B cell (primary cell): ENCODE data around the gene PAXIP1. TPM values are rescaled to one million over a fixed set of nuclear protein-coding genes. Genes with fewer than 3 reads are reported as not detected.
"Not testable (repeated sequence)": the region's sequence is repeated elsewhere in the genome, so short reads cannot be mapped to it uniquely, and the experiment has no call there.

Experiments used
- ATAC-seq: fragments of 200-7000 bp; cut with Tn5 transposase; one replicate; pipeline ENCODE4 v1.10.0; 2021; ENCODE audit warnings: low read depth, mild to moderate bottlenecking, moderate number of reproducible peaks, moderate library complexity
- CTCF ChIA-PET: fragments of 350-600 bp; sonication (Branson Sonifier 250); formaldehyde crosslinking; loops from one replicate; lab custom pipeline; 2021; ENCODE audit warnings: antibody characterized with exemption, inconsistent platforms; lab: Charles Lee
- POLR2A ChIA-PET: fragments of 350-600 bp; sonication (Branson Sonifier 250); formaldehyde crosslinking; loops from one replicate; lab custom pipeline; 2021; ENCODE audit warnings: antibody characterized with exemption; lab: Charles Lee
- DNase-seq: peaks from one replicate; pipeline ENCODE4 v3.0.0; 2013
- H2AFZ ChIP-seq: 2 replicates; pipeline ENCODE4 v1.6.1; 2012; ENCODE audit warnings: mild to moderate bottlenecking, low read depth, low read length; ENCODE audit not compliant: insufficient read depth, poor library complexity, severe bottlenecking
- H3K27ac ChIP-seq, 2 donors: 1 replicate in 1 of 2; 2 replicates in 1 of 2; pipeline ENCODE4 v1.5.1; 2012 to 2013; ENCODE audit warnings: low read length in 2 of 2, mild to moderate bottlenecking in 2 of 2, moderate library complexity in 1 of 2
- H3K27me3 ChIP-seq, 4 experiments: fragments of 200-600 bp in 1 of 4; sonication (generic) in 1 of 4; replicated peaks in 1 of 4; 1 replicate in 2 of 4; 2 replicates in 2 of 4; pipeline versions ENCODE4 v1.6.1 to v1.7.0; 2013 to 2016; ENCODE audit warnings: low read length in 3 of 4, mild to moderate bottlenecking in 2 of 4, mixed read lengths in 1 of 4, moderate library complexity in 1 of 4; ENCODE audit not compliant: insufficient read depth in 4 of 4, control insufficient read depth in 3 of 4; ENCODE audit errors: control extremely low read depth in 1 of 4
- H3K36me3 ChIP-seq, 2 experiments: replicated peaks in 1 of 2; 1 replicate in 1 of 2; 2 replicates in 1 of 2; pipeline versions ENCODE4 v1.6.1 to v1.7.1; 2013; ENCODE audit warnings: low read length in 1 of 2; ENCODE audit not compliant: insufficient read depth in 2 of 2, control insufficient read depth in 1 of 2; ENCODE audit errors: control extremely low read depth in 1 of 2, extremely low read depth in 1 of 2
- H3K4me1 ChIP-seq, 2 donors: fragments of 200-600 bp in 1 of 2; sonication (generic) in 1 of 2; 1 replicate in 1 of 2; 2 replicates in 1 of 2; pipeline versions ENCODE4 v1.5.1 to v1.6.1; 2013 to 2017; ENCODE audit warnings: low read length in 2 of 2; ENCODE audit not compliant: control insufficient read depth in 2 of 2, insufficient read depth in 2 of 2
- H3K4me2 ChIP-seq: replicated peaks from 2 replicates; pipeline ENCODE3; 2012; ENCODE audit warnings: mild to moderate bottlenecking, low read depth, low read length; ENCODE audit not compliant: poor library complexity, severe bottlenecking
- H3K4me3 ChIP-seq, 5 experiments: fragments of 200-600 bp in 1 of 5; sonication (generic) in 1 of 5; 1 replicate in 3 of 5; 2 replicates in 2 of 5; pipeline versions ENCODE4 v1.5.1 to v1.7.0; 2011 to 2016; ENCODE audit warnings: low read length in 4 of 5, mild to moderate bottlenecking in 4 of 5, low read depth in 2 of 5, control low read depth in 1 of 5, moderate library complexity in 1 of 5; ENCODE audit not compliant: insufficient read depth in 1 of 5; ENCODE audit errors: control extremely low read depth in 1 of 5, extremely low read depth in 1 of 5
- H3K79me2 ChIP-seq: fragments of 200-600 bp; sonication (generic); one replicate; pipeline ENCODE4 v1.6.0; 2016; ENCODE audit warnings: low read length; ENCODE audit not compliant: control insufficient read depth, insufficient read depth
- H3K9ac ChIP-seq: fragments of 200-600 bp; sonication (generic); 2 replicates; pipeline ENCODE4 v1.6.1; 2017; ENCODE audit warnings: mild to moderate bottlenecking, low read length, moderate library complexity
- H3K9me3 ChIP-seq, 3 donors: one replicate each; pipeline versions ENCODE4 v1.6.1 to v1.7.1; 2013; ENCODE audit warnings: low read length in 2 of 3; ENCODE audit not compliant: control insufficient read depth in 2 of 3, insufficient read depth in 1 of 3; ENCODE audit errors: control extremely low read depth in 1 of 3
- H4K20me1 ChIP-seq: 2 replicates; pipeline ENCODE4 v1.6.0; 2012; ENCODE audit warnings: mild to moderate bottlenecking, low read length; ENCODE audit not compliant: insufficient read depth, control insufficient read depth, poor library complexity, severe bottlenecking
- H3K27ac Mint-ChIP-seq: one replicate; pipeline ENCODE4 v1.8.0; 2021; ENCODE audit warnings: mixed read lengths
- H3K27me3 Mint-ChIP-seq: one replicate; pipeline ENCODE4 v1.8.0; 2021; ENCODE audit warnings: mixed read lengths
- H3K4me1 Mint-ChIP-seq: one replicate; pipeline ENCODE4 v1.8.0; 2021; ENCODE audit warnings: mixed read lengths
- H3K4me3 Mint-ChIP-seq: one replicate; pipeline ENCODE4 v1.8.0; 2021; ENCODE audit warnings: mixed read lengths
- H3K9me3 Mint-ChIP-seq: one replicate; pipeline ENCODE4 v1.8.0; 2022; ENCODE audit warnings: mixed read lengths; ENCODE audit not compliant: insufficient read depth
- EZH2 ChIP-seq: IDR thresholded peaks from 2 replicates; pipeline ENCODE4 v1.6.1; 2012; ENCODE audit warnings: borderline replicate concordance, low read depth, mild to moderate bottlenecking, moderate library complexity, low read length; ENCODE audit not compliant: insufficient read depth, poor library complexity, severe bottlenecking
- WGBS: methylation state at CpG from one replicate; pipeline ENCODE4 v1.1.5; 2013; ENCODE audit warnings: missing lambda C conversion rate; ENCODE audit not compliant: insufficient coverage; 5-methylcytosine and 5-hydroxymethylcytosine counted together
- intact Hi-C: fragments of 100-400 bp; cut with micrococcal nuclease; formaldehyde crosslinking; loops from one replicate; pipeline ENCODE4 v1.10.0; 2022
- polyA plus RNA-seq: library from polyadenylated mRNA; depleted of rRNA; stranded (reverse); fragments of >200 nt; gene quantifications from 2 replicates; pipeline ENCODE4 v1.2.3, GENCODE V29; 2012
- total RNA-seq, 2 donors: library from RNA; stranded (reverse); fragments of 120-200 nt in 1 of 2; gene quantifications; 1 replicate in 1 of 2; 2 replicates in 1 of 2; pipeline versions ENCODE4 v1.2.3 to v1.2.4, GENCODE V29; 2013 to 2022
- TF ChIP-seq, protein P1 (sequence below): fragments of 200-600 bp; IDR thresholded peaks from one replicate; pipeline ENCODE4 v1.8.0; 2022; ENCODE audit warnings: antibody characterized with exemption, mild to moderate bottlenecking

Gene PAXIP1
- total and polyA plus RNA-seq, 2 donors (not counting 1 experiment from before 2014, with no cell fraction given) = 9.2 to 18.5 TPM

DNA sequence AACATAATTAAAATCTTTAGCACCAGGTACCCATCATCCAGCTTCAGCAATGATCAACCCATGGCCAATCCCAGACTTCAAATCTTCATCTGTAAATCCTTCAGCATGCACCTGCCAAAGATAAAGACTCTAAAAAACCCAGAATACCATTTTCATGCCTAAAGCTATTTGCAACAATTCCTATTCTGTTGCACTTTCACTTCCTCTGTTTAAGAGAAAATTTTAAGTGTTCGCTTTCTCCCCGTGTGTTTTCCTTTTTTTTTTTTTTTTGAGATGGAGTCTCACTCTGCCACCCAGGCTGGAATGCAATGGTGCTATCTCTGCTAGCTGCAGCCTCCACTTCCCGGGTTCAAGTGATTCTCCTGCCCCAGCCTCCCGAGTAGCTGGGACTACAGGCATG is 35.4 kb upstream of the PAXIP1 start:
- Histone ChIP-seq H3K36me3 (no peaks in the 10 kb centered on the region), H3K9me3 (peaks cover 0 to 12% (median 6%) of the 10 kb centered on the region in 3 donors), H3K4me1 (no peaks in the 10 kb centered on the region), H3K4me2 (no peak overlapping the region), H2AFZ (no peak overlapping the region), H4K20me1 (no peaks in the 10 kb centered on the region), H3K9ac (no peak overlapping the region), H3K27me3 (peaks cover 0 to 4% (median 2%) of the 10 kb centered on the region in 4 experiments), H3K4me3 (no peak overlapping the region), H3K79me2 (no peaks in the 10 kb centered on the region), H3K27ac (no peak overlapping the region)
- intact Hi-C loops = no loop called here
- no peak overlapping the region for H3K27ac Mint-ChIP-seq
- no peak for ATAC-seq
- DNase-seq = no peak
- no peak overlapping the region for H3K4me3 Mint-ChIP-seq
- TF ChIP-seq, protein P1, sequence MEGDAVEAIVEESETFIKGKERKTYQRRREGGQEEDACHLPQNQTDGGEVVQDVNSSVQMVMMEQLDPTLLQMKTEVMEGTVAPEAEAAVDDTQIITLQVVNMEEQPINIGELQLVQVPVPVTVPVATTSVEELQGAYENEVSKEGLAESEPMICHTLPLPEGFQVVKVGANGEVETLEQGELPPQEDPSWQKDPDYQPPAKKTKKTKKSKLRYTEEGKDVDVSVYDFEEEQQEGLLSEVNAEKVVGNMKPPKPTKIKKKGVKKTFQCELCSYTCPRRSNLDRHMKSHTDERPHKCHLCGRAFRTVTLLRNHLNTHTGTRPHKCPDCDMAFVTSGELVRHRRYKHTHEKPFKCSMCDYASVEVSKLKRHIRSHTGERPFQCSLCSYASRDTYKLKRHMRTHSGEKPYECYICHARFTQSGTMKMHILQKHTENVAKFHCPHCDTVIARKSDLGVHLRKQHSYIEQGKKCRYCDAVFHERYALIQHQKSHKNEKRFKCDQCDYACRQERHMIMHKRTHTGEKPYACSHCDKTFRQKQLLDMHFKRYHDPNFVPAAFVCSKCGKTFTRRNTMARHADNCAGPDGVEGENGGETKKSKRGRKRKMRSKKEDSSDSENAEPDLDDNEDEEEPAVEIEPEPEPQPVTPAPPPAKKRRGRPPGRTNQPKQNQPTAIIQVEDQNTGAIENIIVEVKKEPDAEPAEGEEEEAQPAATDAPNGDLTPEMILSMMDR = no peak
- TF ChIP-seq EZH2 = no peak
- WGBS = 100% methylated on average over 1 of the region's 4 CpGs
- peaks cover 5% of the 10 kb centered on the region for H3K9me3 Mint-ChIP-seq
- POLR2A ChIA-PET = no interaction called here
- no peaks in the 10 kb centered on the region for H3K4me1 Mint-ChIP-seq
- CTCF ChIA-PET = interaction anchor here (0.6 kb wide), 1 partner anchor 1847 kb away, joined by 5 read pairs; no protein-coding TSS in a partner anchor
- H3K27me3 Mint-ChIP-seq = peaks cover 31% of the 10 kb centered on the region

DNA sequence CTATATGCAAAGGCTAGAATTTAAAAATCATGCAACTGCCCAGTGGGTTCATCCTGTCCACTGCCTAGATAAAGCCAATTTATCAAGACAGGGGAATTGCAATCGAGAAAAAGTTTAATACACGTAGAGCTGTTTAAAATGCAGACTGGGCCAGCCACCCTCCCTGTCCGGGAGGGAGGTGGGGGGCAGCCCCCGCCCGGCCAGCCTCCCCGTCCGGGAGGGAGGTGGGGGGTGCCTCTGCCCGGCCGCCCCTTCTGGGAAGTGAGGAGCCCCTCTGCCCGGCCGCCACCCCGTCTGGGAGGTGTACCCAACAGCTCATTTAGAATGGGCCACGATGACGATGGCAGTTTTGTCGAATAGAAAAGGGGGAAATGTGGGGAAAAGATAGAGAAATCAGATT is 31.6 kb upstream of the PAXIP1 start:
- CTCF ChIA-PET, H3K4me1 Mint-ChIP-seq, intact Hi-C loops, H3K27me3 ChIP-seq, H3K4me2 ChIP-seq, H3K79me2 ChIP-seq, ATAC-seq, DNase-seq, POLR2A ChIA-PET, H3K4me3 Mint-ChIP-seq, H3K27ac ChIP-seq, H3K9me3 Mint-ChIP-seq, H2AFZ ChIP-seq, H3K4me1 ChIP-seq, H3K27ac Mint-ChIP-seq, H4K20me1 ChIP-seq, H3K36me3 ChIP-seq, H3K4me3 ChIP-seq, H3K9ac ChIP-seq: not testable (repeated sequence)
- WGBS = 100% methylated on average over 6 of the region's 15 CpGs
- H3K27me3 Mint-ChIP-seq = peaks cover 28% of the 10 kb centered on the region
- peaks cover 0 to 12% (median 6%) of the 10 kb centered on the region in 3 donors for H3K9me3 ChIP-seq
